Suppressor macrophage treated with lipopolysaccharide for 1 hour (primary cell): ENCODE results near the gene CPT1B.
"Not testable (repeated sequence)": the region's sequence is repeated elsewhere in the genome, so short reads cannot be mapped to it uniquely, and the experiment has no call there.

Experiments
- DNase-seq, 3 donors: peaks; one replicate each; pipeline ENCODE4 v3.0.0-alpha.2; 2020 to 2022

Gene CPT1B

GRCh38 chr22:50526834-50527801, 51.1 kb downstream of the CPT1B start:
- DNase-seq: peak; percentile 60 to 81 (median 71)

DNA sequence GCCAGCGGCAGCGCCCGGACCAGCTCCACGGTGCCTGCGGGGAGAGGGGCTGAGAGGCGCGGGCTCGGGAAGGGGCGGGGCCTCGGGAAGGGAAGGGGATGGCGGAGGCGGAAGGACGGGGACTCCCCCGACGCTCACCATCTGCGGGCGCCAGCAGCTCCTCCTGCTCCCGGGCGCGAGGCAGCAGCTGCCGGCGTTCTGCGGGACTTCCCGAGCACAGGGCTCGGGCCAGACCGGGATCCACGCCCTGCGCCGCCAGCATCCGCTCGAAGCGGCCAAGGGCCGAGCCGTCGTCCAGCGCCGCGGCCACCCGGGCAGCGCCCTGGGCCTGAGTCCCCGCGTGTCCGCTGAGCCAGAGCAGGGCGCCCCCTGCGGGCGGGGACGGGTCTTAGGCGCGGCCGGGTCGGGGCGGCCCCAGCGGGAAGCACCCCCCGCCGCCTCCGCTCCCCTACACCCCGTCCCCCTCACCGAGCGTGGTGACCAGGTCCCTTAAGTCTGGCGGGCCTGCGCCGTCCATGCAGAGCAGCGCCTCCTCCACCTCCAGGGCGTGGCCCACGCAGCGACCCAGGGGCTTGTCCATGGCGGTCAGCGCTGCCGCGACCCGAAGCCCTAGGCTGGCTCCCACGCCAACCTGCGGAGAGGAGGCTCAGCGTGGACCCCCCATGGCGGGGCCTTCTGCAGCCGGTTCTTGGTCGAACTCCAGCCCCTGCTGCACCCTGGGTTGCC, 52.0 kb downstream of the CPT1B start:
- DNase-seq: peak; percentile 89 to 95 (median 91)

- no peak for DNase-seq
These were observed 52.4 kb downstream of the CPT1B start for GRCh38 chr22:50525858-50526107.

GRCh38 chr22:50525104-50525857, 52.9 kb downstream of the CPT1B start, which contains the start of gene SCO2:
Gene SCO2 (minus strand): TSS chr22:50525598. CDS start chr22:50524411, 1,187 bp downstream.
- peak; percentile 99 for DNase-seq

GRCh38 chr22:50524676-50525103, 53.5 kb downstream of the CPT1B start:
- DNase-seq: no peak

GRCh38 chr22:50523806-50524675, 54.2 kb downstream of the CPT1B start:
- peak in 1 of 3 donors; percentile 17 for DNase-seq

DNA sequence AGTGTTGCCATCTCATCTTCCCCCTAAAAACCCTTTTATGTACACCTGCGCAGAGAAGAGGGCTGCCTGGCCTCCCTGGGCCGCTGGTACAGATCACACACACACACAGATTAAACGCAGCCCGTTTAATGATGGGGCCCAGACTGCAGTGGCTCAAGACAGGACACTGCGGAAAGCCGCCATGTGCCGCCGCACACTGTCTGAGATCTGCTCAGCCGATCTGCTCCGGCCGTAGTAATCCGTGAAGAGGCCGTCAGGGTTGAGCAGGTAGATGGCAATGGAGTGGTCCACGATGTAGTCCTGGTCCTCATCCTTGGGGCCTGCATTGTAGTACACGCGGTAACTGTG, 54.8 kb downstream of the CPT1B start:
- no peak for DNase-seq

DNA sequence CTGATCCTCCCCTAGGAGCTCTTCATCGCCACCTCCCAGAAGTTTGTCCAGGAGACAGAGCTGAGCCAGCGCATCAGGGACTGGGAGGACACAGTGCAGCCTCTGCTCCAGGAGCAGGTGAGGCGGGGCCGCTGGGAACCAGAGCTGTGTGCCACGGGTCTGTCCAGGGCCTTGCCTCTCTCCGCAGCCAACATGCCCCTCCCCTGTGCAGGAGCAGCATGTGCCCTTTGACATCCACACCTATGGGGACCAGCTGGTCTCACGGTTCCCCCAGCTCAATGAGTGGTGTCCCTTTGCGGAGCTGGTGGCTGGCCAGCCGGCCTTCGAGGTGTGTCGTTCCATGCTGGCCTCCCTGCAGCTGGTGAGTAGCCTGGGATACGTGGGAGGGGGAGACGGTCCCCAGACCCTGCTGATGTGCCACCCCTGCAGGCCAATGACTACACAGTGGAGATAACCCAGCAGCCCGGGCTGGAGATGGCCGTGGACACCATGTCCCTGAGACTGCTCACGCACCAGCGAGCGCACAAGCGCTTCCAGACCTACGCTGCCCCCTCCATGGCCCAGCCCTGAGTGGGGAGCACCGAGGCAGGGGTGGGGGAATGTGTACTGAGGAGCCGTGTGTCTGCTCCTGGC, 55.3 kb downstream of the CPT1B start:
- DNase-seq: peak in 1 of 3 donors; percentile 19

DNA sequence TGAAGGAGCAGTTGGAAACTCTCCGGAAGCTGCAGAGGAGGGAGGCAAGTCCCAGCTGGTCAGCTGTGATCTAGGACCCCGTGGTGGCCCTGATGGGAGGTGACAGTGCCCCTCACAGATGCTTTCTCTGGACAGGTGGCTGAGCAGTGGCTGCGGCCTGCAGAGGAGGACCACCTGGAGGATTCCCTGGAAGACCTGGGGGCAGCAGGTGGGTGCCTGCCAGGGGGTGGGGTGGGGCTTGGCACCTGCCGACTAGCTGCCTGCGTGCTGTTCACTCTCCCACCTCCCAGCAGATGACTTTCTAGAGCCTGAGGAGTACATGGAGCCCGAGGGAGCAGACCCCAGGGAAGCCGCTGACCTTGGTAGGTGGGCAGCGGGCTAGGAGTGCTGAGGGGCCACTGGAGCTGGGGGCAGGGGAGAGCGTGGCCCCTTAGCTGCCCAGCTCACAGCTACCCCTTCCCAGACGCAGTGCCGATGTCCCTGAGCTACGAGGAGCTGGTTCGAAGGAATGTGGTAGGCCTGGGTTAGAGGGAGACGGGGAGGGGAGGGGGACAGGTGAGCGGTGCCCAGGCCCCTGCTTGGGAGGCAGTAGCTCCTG, 55.9 kb downstream of the CPT1B start:
- no peak for DNase-seq

DNA sequence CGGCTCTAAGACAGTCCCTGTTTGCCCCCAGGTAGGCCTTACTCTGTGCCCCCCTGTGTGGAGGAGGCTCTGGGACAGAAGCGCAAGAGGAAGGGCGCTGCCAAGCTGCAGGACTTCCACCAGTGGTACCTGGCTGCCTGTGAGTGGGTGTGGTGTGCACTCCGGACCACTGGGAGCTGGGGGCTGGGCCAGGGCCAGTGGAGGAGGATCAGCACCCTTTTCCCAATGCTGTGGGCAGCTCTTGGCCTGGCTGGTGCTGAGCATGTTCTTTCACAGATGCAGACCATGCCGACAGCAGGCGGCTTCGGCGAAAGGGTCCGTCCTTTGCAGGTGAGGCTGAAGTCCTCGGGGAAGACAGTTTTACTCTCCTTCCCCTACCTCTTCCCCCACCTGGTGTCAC, 56.5 kb downstream of the CPT1B start:
- no peak for DNase-seq

GRCh38 chr22:50520826-50521453, 57.3 kb downstream of the CPT1B start:
- DNase-seq: no peak

DNA sequence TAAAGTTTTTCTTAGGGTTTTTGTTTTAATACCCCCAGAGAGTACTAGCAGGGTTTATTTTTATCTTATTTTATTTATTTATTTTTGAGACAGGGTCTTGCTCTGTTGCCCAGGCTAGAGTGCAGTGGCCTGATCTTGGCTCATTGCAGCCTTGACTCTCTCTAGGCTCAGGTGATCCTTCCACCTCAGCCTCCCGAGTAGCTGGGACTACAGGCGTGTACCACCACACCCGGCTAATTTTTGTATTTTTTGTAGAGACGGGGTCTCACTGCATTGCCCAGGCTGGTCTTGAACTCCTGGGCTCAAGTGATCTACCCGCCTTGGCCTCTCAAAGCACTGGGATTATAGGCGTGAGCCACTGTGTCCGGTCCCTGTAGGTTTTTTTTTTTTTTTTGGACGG, 58.0 kb downstream of the CPT1B start:
- not testable (repeated sequence) for DNase-seq

- DNase-seq: no peak
These were observed 59.1 kb downstream of the CPT1B start for GRCh38 chr22:50519151-50519550.
